Neuron (in vitro differentiated cells): Measurements from ENCODE around the gene EPHA3.

Source experiments
- H2AFZ ChIP-seq: one replicate; pipeline ENCODE4 v1.6.1; 2013; ENCODE audit warnings: low read depth, mild to moderate bottlenecking, inconsistent platforms, low read length, moderate library complexity
- H3K27me3 ChIP-seq: one replicate; pipeline ENCODE4 v1.6.1; 2013; ENCODE audit warnings: low read length; ENCODE audit not compliant: insufficient read depth
- H3K36me3 ChIP-seq: one replicate; pipeline ENCODE4 v1.6.1; 2013; ENCODE audit warnings: low read length; ENCODE audit not compliant: insufficient read depth
- H3K4me1 ChIP-seq: one replicate; pipeline ENCODE4 v1.6.1; 2013; ENCODE audit warnings: low read length; ENCODE audit not compliant: insufficient read depth
- H3K4me3 ChIP-seq: 2 replicates; pipeline ENCODE4 v1.5.1; 2013; ENCODE audit warnings: mild to moderate bottlenecking, low read length, moderate library complexity
- H3K9me3 ChIP-seq: one replicate; pipeline ENCODE4 v1.6.1; 2013; ENCODE audit warnings: low read length

Gene EPHA3

DNA sequence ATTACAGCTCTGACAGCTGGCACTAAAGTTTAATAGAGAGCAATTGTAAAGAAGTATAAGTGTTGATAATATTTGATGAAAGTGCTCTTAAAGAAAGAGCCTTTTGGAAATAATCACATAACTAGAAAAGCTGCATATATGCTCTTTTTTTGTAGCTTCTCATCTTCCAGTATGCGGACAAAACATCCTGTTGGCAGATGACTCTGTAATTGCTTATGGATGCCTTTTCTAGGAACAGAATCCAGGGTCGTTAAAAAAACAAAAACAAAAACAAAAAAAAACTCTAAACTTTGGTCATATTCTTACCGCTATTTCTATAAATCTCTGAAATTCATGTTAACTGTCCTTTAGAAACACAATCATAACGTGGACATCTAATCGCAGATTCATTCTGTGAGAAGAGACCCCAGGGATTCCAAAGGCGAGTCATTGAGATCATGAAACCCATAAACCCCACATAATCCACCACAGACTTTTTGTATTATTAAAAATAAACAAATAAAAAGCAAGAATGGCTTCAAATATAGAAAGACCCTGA lies 109.8 kb downstream of the EPHA3 start:
- H3K9me3 ChIP-seq = no peaks in the 10 kb centered on the region
- H3K4me3 ChIP-seq = no peak overlapping the region
- H2AFZ ChIP-seq = no peak overlapping the region
- H3K4me1 ChIP-seq = peaks cover 2% of the 10 kb centered on the region
- H3K27me3 ChIP-seq = no peaks in the 10 kb centered on the region
- H3K36me3 ChIP-seq = peaks cover 2% of the 10 kb centered on the region

GRCh38 chr3:89221924-89222323 lies 114.5 kb downstream of the EPHA3 start:
- Histone ChIP-seq H3K9me3 (no peaks in the 10 kb centered on the region), H3K4me1 (no peaks in the 10 kb centered on the region), H3K27me3 (no peaks in the 10 kb centered on the region), H3K36me3 (no peaks in the 10 kb centered on the region), H3K4me3 (no peak overlapping the region), H2AFZ (no peak overlapping the region)

DNA sequence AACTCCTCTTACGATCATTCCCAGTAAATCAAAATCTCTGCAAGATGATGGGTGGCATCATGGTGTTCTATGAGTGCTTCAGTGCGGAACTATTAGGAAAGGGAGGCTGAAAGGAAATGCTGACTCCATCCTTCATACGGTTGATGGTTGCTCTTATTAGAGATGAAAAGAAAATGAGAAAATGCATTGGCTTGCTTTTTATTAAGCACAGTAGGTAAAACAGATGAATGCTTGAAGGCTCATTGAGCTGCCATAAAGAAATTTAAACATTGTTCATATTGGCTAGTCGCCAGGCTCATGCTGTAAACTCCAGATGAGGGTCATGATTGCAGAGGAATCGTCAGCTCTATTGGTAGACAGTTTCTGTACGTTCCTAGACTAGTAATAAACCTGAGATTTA lies 115.8 kb downstream of the EPHA3 start:
- H3K4me3 ChIP-seq = no peak overlapping the region
- no peak overlapping the region for H2AFZ ChIP-seq
- H3K4me1 ChIP-seq = no peaks in the 10 kb centered on the region
- H3K36me3 ChIP-seq = no peaks in the 10 kb centered on the region
- no peaks in the 10 kb centered on the region for H3K9me3 ChIP-seq
- no peaks in the 10 kb centered on the region for H3K27me3 ChIP-seq

DNA sequence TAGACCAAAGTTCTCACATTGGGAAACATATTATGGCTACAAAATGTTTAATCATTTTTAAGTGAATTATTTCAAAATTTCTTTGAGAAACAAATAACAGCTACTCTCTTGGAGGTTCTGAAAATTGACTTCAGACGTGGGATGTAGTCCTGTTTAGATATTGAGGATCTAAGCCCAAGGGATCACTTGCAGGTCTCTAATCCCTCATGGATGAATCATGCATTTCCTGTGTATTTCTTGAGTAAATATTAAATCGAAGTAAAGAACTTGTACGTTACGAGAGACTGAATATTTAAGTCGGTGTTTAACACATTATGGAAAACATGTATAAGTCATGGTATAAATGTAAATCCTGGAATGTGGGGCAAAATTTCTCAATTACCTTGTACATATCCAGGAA lies 119.8 kb downstream of the EPHA3 start:
- peaks cover 6% of the 10 kb centered on the region for H3K4me1 ChIP-seq

GRCh38 chr3:89227634-89228033 lies 120.2 kb downstream of the EPHA3 start:
- Histone ChIP-seq H3K4me3 (no peak overlapping the region), H3K36me3 (no peaks in the 10 kb centered on the region), H3K9me3 (no peaks in the 10 kb centered on the region), H3K27me3 (no peaks in the 10 kb centered on the region), H2AFZ (no peak overlapping the region), H3K4me1 (peaks cover 7% of the 10 kb centered on the region)

More for the DNA sequence above, 119.8 kb downstream of the EPHA3 start:
- Histone ChIP-seq H3K27me3 (no peaks in the 10 kb centered on the region), H3K9me3 (no peaks in the 10 kb centered on the region), H2AFZ (no peak overlapping the region), H3K36me3 (no peaks in the 10 kb centered on the region), H3K4me3 (no peak overlapping the region)

- no peaks in the 10 kb centered on the region for H3K27me3 ChIP-seq
- no peaks in the 10 kb centered on the region for H3K36me3 ChIP-seq
- no peak overlapping the region for H2AFZ ChIP-seq
Measured at GRCh38 chr3:89232155-89232554, 124.7 kb downstream of the EPHA3 start.

DNA sequence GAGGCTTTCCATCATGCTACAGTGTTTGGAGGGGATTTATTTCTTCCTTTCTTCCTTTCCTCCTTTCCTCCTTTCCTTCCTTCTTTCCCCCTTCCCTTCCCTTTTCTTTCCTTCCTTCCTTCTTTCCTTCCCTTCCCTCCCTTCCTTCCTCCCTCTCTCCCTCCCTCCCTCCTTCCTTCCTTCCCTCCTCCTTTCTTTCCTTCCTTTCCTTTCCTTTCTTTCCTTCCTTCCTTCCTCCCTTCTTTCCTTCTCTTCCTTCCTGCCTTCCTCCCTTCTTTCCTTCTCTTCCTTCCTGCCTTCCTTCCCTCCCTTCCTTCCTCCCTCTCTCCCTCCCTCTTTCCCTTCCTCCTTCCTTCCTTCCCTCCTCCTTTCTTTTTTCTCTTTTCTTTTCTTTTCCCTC lies 127.2 kb downstream of the EPHA3 start:
- no peaks in the 10 kb centered on the region for H3K27me3 ChIP-seq
- H3K36me3 ChIP-seq = no peaks in the 10 kb centered on the region
- H3K4me3 ChIP-seq = no peak overlapping the region
- H3K4me1 ChIP-seq = peaks cover 25% of the 10 kb centered on the region
- no peaks in the 10 kb centered on the region for H3K9me3 ChIP-seq
- no peak overlapping the region for H2AFZ ChIP-seq

More at GRCh38 chr3:89232155-89232554, 124.7 kb downstream of the EPHA3 start:
- H3K9me3 ChIP-seq = no peaks in the 10 kb centered on the region
- peaks cover 18% of the 10 kb centered on the region for H3K4me1 ChIP-seq
- no peak overlapping the region for H3K4me3 ChIP-seq

DNA sequence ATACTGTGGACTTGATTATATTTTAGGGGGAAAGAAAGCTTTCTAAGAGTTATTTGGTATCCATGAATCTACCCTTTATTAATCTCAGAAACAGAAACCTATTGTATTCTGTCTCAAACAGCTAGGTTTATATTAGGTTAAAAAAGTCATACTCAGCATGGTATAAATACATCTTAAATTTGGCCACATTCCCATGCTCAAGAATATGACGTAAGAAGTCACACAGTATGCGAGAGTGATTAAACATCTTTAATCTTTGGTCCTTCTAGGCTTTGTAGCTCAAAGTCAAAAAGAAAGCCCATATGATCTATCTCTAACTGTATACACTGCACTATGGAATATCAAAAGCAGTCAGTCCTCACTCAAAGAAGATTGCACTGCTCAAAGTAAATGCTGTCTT lies 131.4 kb downstream of the EPHA3 start:
- no peaks in the 10 kb centered on the region for H3K27me3 ChIP-seq
- no peaks in the 10 kb centered on the region for H3K36me3 ChIP-seq
- H3K4me3 ChIP-seq = no peak overlapping the region
- H3K4me1 ChIP-seq = peaks cover 28% of the 10 kb centered on the region
- no peaks in the 10 kb centered on the region for H3K9me3 ChIP-seq
- H2AFZ ChIP-seq = no peak overlapping the region

GRCh38 chr3:89239774-89240173 lies 132.4 kb downstream of the EPHA3 start:
- no peaks in the 10 kb centered on the region for H3K9me3 ChIP-seq
- H3K27me3 ChIP-seq = no peaks in the 10 kb centered on the region
- no peak overlapping the region for H2AFZ ChIP-seq
- peaks cover 30% of the 10 kb centered on the region for H3K4me1 ChIP-seq
- no peak overlapping the region for H3K4me3 ChIP-seq
- H3K36me3 ChIP-seq = no peaks in the 10 kb centered on the region

DNA sequence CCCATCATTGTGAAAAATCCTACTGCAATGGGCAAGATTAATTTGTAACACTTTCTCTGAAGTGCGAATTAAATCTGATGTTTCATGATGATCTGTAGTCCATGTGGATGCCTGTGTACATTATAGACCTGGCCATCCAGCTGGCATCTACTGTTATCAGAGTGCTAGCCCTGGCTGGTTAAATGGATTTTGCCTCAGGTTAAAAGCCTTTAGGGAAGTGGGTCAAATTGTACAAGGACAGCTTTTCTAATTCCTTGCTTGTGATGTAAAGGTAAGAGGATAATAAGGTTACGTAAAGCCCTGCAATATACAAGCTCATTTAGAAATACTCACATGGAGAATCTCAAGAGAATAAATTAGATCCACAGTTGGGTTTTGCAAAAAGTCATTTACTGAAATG lies 138.2 kb downstream of the EPHA3 start:
- H3K27me3 ChIP-seq = no peaks in the 10 kb centered on the region
- H3K4me3 ChIP-seq = no peak overlapping the region
- peaks cover 41% of the 10 kb centered on the region for H3K4me1 ChIP-seq
- no peak overlapping the region for H2AFZ ChIP-seq
- H3K9me3 ChIP-seq = no peaks in the 10 kb centered on the region
- H3K36me3 ChIP-seq = no peaks in the 10 kb centered on the region

- Histone ChIP-seq H2AFZ (no peak overlapping the region), H3K36me3 (no peaks in the 10 kb centered on the region), H3K4me1 (peaks cover 37% of the 10 kb centered on the region), H3K4me3 (no peak overlapping the region), H3K27me3 (no peaks in the 10 kb centered on the region), H3K9me3 (no peaks in the 10 kb centered on the region)
Measured at GRCh38 chr3:89246326-89246725, 138.9 kb downstream of the EPHA3 start.

GRCh38 chr3:89250742-89251141 lies 143.3 kb downstream of the EPHA3 start:
- Histone ChIP-seq H3K9me3 (no peaks in the 10 kb centered on the region), H3K4me1 (peaks cover 32% of the 10 kb centered on the region), H2AFZ (no peak overlapping the region), H3K4me3 (no peak overlapping the region), H3K27me3 (no peaks in the 10 kb centered on the region), H3K36me3 (no peaks in the 10 kb centered on the region)

DNA sequence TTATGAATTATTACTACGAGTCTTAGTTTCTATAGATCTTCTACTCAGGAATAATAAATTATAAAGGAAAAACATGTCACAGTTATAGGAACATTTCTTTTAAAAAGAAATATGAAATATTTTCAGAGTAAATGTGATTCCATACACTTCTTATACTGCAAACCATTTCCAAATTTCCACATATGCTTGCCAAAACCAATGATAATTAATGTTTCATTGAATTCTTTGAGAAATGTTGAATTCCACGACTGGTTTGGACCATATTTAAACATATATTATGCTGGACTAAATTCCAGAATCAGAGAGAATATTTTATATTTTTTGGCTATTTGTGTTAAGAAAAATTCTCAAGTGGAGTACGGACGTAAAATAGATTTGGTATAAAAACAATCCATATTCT lies 144.6 kb downstream of the EPHA3 start:
- Histone ChIP-seq H2AFZ (no peak overlapping the region), H3K4me3 (no peak overlapping the region), H3K4me1 (peaks cover 19% of the 10 kb centered on the region), H3K9me3 (no peaks in the 10 kb centered on the region), H3K36me3 (no peaks in the 10 kb centered on the region), H3K27me3 (no peaks in the 10 kb centered on the region)

DNA sequence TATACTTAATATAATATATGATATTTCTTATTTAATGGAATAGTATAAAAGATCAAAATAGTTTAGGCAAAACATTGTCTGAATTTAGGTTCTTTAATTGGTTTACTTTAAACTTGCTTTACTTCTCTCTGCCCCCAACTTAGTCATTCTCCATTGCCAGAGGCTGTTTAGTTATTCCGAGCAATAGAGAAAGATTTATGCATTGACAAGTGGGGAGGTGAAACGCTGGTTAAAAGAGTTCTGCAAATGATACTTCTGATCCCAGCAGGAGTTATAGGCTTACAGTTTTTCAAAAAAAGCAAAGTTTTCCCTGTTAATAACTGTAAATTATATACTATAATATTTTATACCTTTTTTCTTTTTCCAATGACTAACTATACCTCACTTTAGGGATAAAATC lies 145.4 kb downstream of the EPHA3 start:
- Histone ChIP-seq H3K4me3 (no peak overlapping the region), H3K4me1 (peaks cover 11% of the 10 kb centered on the region)

More for the DNA sequence above, 145.4 kb downstream of the EPHA3 start:
- Histone ChIP-seq H3K27me3 (no peaks in the 10 kb centered on the region), H2AFZ (no peak overlapping the region), H3K36me3 (no peaks in the 10 kb centered on the region), H3K9me3 (no peaks in the 10 kb centered on the region)
